ENCODE results near the gene CRYBB3.

DNA sequence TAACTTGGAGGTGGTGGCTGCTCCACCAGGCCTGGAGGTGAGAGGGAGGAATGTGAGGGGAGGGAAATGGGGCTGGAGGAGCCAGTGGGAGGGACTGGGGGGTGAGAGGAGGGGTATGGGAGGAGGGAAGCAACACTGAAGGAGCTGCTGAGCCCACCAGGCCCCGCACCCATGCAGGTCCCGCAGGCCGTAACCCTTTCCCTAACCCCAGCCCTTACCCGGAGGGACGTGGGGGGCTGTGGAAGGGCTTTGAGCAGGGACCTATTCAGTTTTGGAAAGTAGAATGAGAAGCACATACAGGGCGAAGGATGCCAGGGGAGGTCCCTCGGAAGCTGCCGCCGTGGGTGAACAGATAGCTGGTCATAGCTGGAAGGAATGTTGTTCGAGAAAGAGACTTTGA, 33.9 kb upstream of the CRYBB3 start:
- TF ChIP-seq POLR2A (IDR thresholded peaks at IDR 0.05): no peak
- TF ChIP-seq, protein P1, sequence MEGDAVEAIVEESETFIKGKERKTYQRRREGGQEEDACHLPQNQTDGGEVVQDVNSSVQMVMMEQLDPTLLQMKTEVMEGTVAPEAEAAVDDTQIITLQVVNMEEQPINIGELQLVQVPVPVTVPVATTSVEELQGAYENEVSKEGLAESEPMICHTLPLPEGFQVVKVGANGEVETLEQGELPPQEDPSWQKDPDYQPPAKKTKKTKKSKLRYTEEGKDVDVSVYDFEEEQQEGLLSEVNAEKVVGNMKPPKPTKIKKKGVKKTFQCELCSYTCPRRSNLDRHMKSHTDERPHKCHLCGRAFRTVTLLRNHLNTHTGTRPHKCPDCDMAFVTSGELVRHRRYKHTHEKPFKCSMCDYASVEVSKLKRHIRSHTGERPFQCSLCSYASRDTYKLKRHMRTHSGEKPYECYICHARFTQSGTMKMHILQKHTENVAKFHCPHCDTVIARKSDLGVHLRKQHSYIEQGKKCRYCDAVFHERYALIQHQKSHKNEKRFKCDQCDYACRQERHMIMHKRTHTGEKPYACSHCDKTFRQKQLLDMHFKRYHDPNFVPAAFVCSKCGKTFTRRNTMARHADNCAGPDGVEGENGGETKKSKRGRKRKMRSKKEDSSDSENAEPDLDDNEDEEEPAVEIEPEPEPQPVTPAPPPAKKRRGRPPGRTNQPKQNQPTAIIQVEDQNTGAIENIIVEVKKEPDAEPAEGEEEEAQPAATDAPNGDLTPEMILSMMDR (IDR thresholded peaks at IDR 0.05 in 8 of 11, conservative IDR thresholded peaks at IDR 0.05 in 3 of 11): no peak
- no peak for TF ChIP-seq POLR2AphosphoS5 (IDR thresholded peaks at IDR 0.05)

All from spleen (tissue), 7 donors.